GM19351 (cell line): ENCODE measurements around the gene PLEKHG7.
"Not testable (repeated sequence)": the region's sequence is repeated elsewhere in the genome, so short reads cannot be mapped to it uniquely, and the experiment has no call there.

Experiments used
- ATAC-seq: cut with Tn5 transposase; IDR thresholded peaks from one replicate; pipeline ENCODE4 v1.9.1; 2021; ENCODE audit warnings: mild to moderate bottlenecking, moderate library complexity; ENCODE audit not compliant: unreplicated experiment

PLEKHG7 gene

GRCh38 chr12:92794356-92794755 lies 91.6 kb downstream of the PLEKHG7 start:
- ATAC-seq, result not testable (repeated sequence)

- no peak for ATAC-seq
These were observed 92.0 kb downstream of the PLEKHG7 start for GRCh38 chr12:92794814-92795213.

- no peak for ATAC-seq
These were observed 93.9 kb downstream of the PLEKHG7 start for GRCh38 chr12:92796650-92797049.

- ATAC-seq, result no peak
These were observed 100.1 kb downstream of the PLEKHG7 start for GRCh38 chr12:92802906-92803305.

- no peak for ATAC-seq
These were observed 101.1 kb downstream of the PLEKHG7 start for GRCh38 chr12:92803903-92804302.

- ATAC-seq, result peak; percentile 94
These were observed 107.6 kb downstream of the PLEKHG7 start for GRCh38 chr12:92810370-92810769.

GRCh38 chr12:92814584-92814983 lies 111.8 kb downstream of the PLEKHG7 start:
- no peak for ATAC-seq

GRCh38 chr12:92821142-92821541 lies 118.4 kb downstream of the PLEKHG7 start:
- no peak for ATAC-seq
